H1 (cell line): ENCODE data around the gene NCAPD3. TPM values are rescaled to one million over a fixed set of nuclear protein-coding genes. Genes with fewer than 3 reads are reported as not detected.

Experiments
- CTCF ChIA-PET: fragments of 300-600 bp; sonication (Branson Sonifier 250); formaldehyde crosslinking; loops from one replicate; lab custom pipeline; 2021; ENCODE audit not compliant: partially characterized antibody; lab: Charles Lee
- POLR2A ChIA-PET: fragments of 300-600 bp; sonication (Branson Sonifier 250); formaldehyde crosslinking; loops from one replicate; lab custom pipeline; 2021; ENCODE audit warnings: inconsistent platforms; ENCODE audit not compliant: partially characterized antibody; lab: Charles Lee
- DNase-seq, 2 experiments: peaks; one replicate each; pipeline versions ENCODE4 v3.0.0 to v3.0.0-alpha.2; 2010 to 2022; ENCODE audit warnings: low spot score in 2 of 2, low read depth in 1 of 2, mixed read lengths in 1 of 2
- FAIRE-seq: peaks from 2 replicates; lab custom pipeline; 2011; peaks lifted over from hg19 to GRCh38; lab: Jason Lieb, UNC
- H2AFZ ChIP-seq: 2 replicates; pipeline ENCODE4 v1.8.1; 2012; ENCODE audit warnings: low read length, inconsistent platforms
- H2AK5ac ChIP-seq: 2 replicates; pipeline ENCODE4 v1.6.1; 2013; ENCODE audit warnings: low read depth, low read length
- H2BK120ac ChIP-seq: replicated peaks from 2 replicates; pipeline ENCODE3; 2013; ENCODE audit warnings: low read depth, low read length, inconsistent platforms
- H2BK12ac ChIP-seq: 2 replicates; pipeline ENCODE4 v1.6.1; 2013; ENCODE audit warnings: low read depth, low read length
- H2BK15ac ChIP-seq: 2 replicates; pipeline ENCODE4 v1.6.1; 2013; ENCODE audit warnings: low read length
- H2BK20ac ChIP-seq: 2 replicates; pipeline ENCODE4 v1.6.1; 2013; ENCODE audit warnings: low read length
- H2BK5ac ChIP-seq: 2 replicates; pipeline ENCODE4 v1.6.1; 2013; ENCODE audit warnings: low read depth, low read length
- H3K14ac ChIP-seq: 2 replicates; pipeline ENCODE4 v1.6.1; 2013; ENCODE audit warnings: inconsistent platforms; ENCODE audit not compliant: insufficient read length
- H3K18ac ChIP-seq: 2 replicates; pipeline ENCODE4 v1.6.1; 2013; ENCODE audit warnings: low read length; ENCODE audit errors: extremely low read depth
- H3K23ac ChIP-seq: 2 replicates; pipeline ENCODE4 v1.6.1; 2013; ENCODE audit warnings: inconsistent platforms; ENCODE audit not compliant: insufficient read length
- H3K23me2 ChIP-seq: 2 replicates; pipeline ENCODE4 v1.6.1; 2013; ENCODE audit warnings: low read depth, low read length
- H3K27ac ChIP-seq: 2 replicates; pipeline ENCODE4 v1.6.1; 2011; ENCODE audit warnings: low read depth, low read length, inconsistent platforms
- H3K27me3 ChIP-seq, 4 experiments: replicated peaks in 1 of 4; 1 replicate in 1 of 4; 2 replicates in 3 of 4; pipeline versions ENCODE4 v1.6.1 to v1.8.1; 2011 to 2013; ENCODE audit warnings: low read length in 3 of 4, mild to moderate bottlenecking in 3 of 4, inconsistent platforms in 2 of 4, mixed read lengths in 2 of 4, moderate library complexity in 1 of 4; ENCODE audit not compliant: control insufficient read depth in 3 of 4, insufficient read depth in 3 of 4; ENCODE audit errors: extremely low read depth in 1 of 4
- H3K36me3 ChIP-seq, 4 experiments: 2 replicates each; pipeline versions ENCODE4 v1.6.1 to v1.8.1; 2011 to 2013; ENCODE audit warnings: mild to moderate bottlenecking in 4 of 4, low read length in 3 of 4, moderate library complexity in 2 of 4, control low read depth in 1 of 4, inconsistent platforms in 1 of 4; ENCODE audit not compliant: insufficient read depth in 4 of 4, control insufficient read depth in 2 of 4
- H3K4ac ChIP-seq: replicated peaks from 2 replicates; pipeline ENCODE3; 2013; ENCODE audit warnings: low read length, low read depth, mixed read lengths, inconsistent platforms; ENCODE audit not compliant: insufficient read length
- H3K4me1 ChIP-seq, 4 experiments: replicated peaks in 1 of 4; 1 replicate in 1 of 4; 2 replicates in 3 of 4; pipeline versions ENCODE4 v1.6.1 to v1.8.1; 2011 to 2013; ENCODE audit warnings: low read length in 3 of 4, inconsistent platforms in 2 of 4, mixed read lengths in 1 of 4; ENCODE audit not compliant: insufficient read depth in 4 of 4, control insufficient read depth in 3 of 4
- H3K4me2 ChIP-seq, 2 experiments: 2 replicates each; pipeline versions ENCODE4 v1.6.1 to v1.8.1; 2011 to 2013; ENCODE audit warnings: low read depth in 2 of 2, low read length in 2 of 2, control low read depth in 1 of 2, inconsistent platforms in 1 of 2, mild to moderate bottlenecking in 1 of 2; ENCODE audit not compliant: insufficient read depth in 1 of 2
- H3K4me3 ChIP-seq, 4 experiments: fragments of 200-600, 300-600 bp in 1 of 4; sonication (generic), shearing (Covaris generic), sonication (Bioruptor Twin) in 1 of 4; 2 replicates each; pipeline versions ENCODE4 v1.5.1 to v1.8.1; 2011 to 2016; ENCODE audit warnings: low read length in 4 of 4, low read depth in 3 of 4, control low read depth in 2 of 4, inconsistent platforms in 2 of 4, mild to moderate bottlenecking in 2 of 4, mixed read lengths in 1 of 4, moderate library complexity in 1 of 4; ENCODE audit not compliant: insufficient read depth in 2 of 4; ENCODE audit errors: extremely low read depth in 1 of 4
- H3K56ac ChIP-seq: replicated peaks from 2 replicates; pipeline ENCODE3; 2013; ENCODE audit warnings: low read depth, mild to moderate bottlenecking, mixed read lengths, low read length, inconsistent platforms; ENCODE audit not compliant: insufficient read length
- H3K79me1 ChIP-seq: 2 replicates; pipeline ENCODE4 v1.6.1; 2013; ENCODE audit warnings: low read depth, low read length, control low read depth
- H3K79me2 ChIP-seq, 2 experiments: 2 replicates each; pipeline versions ENCODE4 v1.6.1 to v1.8.1; 2012 to 2013; ENCODE audit warnings: low read length in 2 of 2, mild to moderate bottlenecking in 2 of 2, inconsistent platforms in 1 of 2; ENCODE audit not compliant: insufficient read depth in 2 of 2, control insufficient read depth in 1 of 2
- H3K9ac ChIP-seq, 4 experiments: replicated peaks in 1 of 4; 1 replicate in 1 of 4; 2 replicates in 3 of 4; pipeline versions ENCODE4 v1.6.1 to v1.8.1; 2011 to 2013; ENCODE audit warnings: low read depth in 3 of 4, low read length in 3 of 4, control low read depth in 2 of 4, mild to moderate bottlenecking in 2 of 4, moderate library complexity in 2 of 4, inconsistent platforms in 1 of 4; ENCODE audit errors: extremely low read depth in 1 of 4
- H3K9me3 ChIP-seq, 2 experiments: 2 replicates each; pipeline versions ENCODE4 v1.6.1 to v1.8.1; 2012 to 2013; ENCODE audit warnings: mild to moderate bottlenecking in 2 of 2, moderate library complexity in 2 of 2, control low read depth in 1 of 2, inconsistent platforms in 1 of 2, low read depth in 1 of 2, low read length in 1 of 2, mixed read lengths in 1 of 2; ENCODE audit not compliant: insufficient read depth in 2 of 2
- H4K20me1 ChIP-seq, 2 experiments: replicated peaks in 1 of 2; 2 replicates each; pipeline versions ENCODE3 to v1.8.1; 2011 to 2013; ENCODE audit warnings: inconsistent platforms in 2 of 2, low read length in 2 of 2, mild to moderate bottlenecking in 1 of 2; ENCODE audit not compliant: insufficient read depth in 2 of 2, control insufficient read depth in 1 of 2
- H4K5ac ChIP-seq: 2 replicates; pipeline ENCODE4 v1.6.1; 2013; ENCODE audit warnings: low read length, low read depth, mixed read lengths, inconsistent platforms; ENCODE audit not compliant: insufficient read length
- H4K8ac ChIP-seq: 2 replicates; pipeline ENCODE4 v1.8.0; 2013; ENCODE audit warnings: mild to moderate bottlenecking, moderate library complexity, low read length, inconsistent platforms; ENCODE audit not compliant: insufficient read depth; ENCODE audit errors: extremely low read depth
- H4K91ac ChIP-seq: replicated peaks from 2 replicates; pipeline ENCODE3; 2013; ENCODE audit warnings: low read length, mixed read lengths, inconsistent platforms; ENCODE audit not compliant: insufficient read length
- ASH2L ChIP-seq: fragments of 200-600, 300-600 bp; sonication (generic); IDR thresholded peaks from one replicate; pipeline ENCODE4 v1.7.1; 2017; ENCODE audit warnings: low read length
- CBX5 ChIP-seq: fragments of 300-800, 300-1000 bp; sonication (generic); IDR thresholded peaks from 2 replicates; pipeline ENCODE4 v1.7.1; 2016; ENCODE audit warnings: antibody characterized with exemption, low read length, low read depth
- CHD1 ChIP-seq: IDR thresholded peaks from 2 replicates; pipeline ENCODE4 v1.6.1; 2012; ENCODE audit warnings: low read depth, low read length, improper control_type of control experiment
- HDAC6 ChIP-seq: IDR thresholded peaks from one replicate; pipeline ENCODE4 v1.7.1; 2012; ENCODE audit warnings: low read depth, mild to moderate bottlenecking, inconsistent platforms, low read length, moderate library complexity
- NRF1 ChIP-seq: IDR thresholded peaks from 2 replicates; pipeline ENCODE4 v1.6.1; 2011; ENCODE audit warnings: mild to moderate bottlenecking, low read depth, low read length, improper control_type of control experiment
- RAD21 ChIP-seq, 2 experiments: IDR thresholded peaks in 1 of 2; conservative IDR thresholded peaks in 1 of 2; 2 replicates each; pipeline ENCODE4 v1.6.1; 2011; ENCODE audit warnings: low read depth in 2 of 2, low read length in 2 of 2, improper control_type of control experiment in 1 of 2, inconsistent platforms in 1 of 2, mild to moderate bottlenecking in 1 of 2, moderate library complexity in 1 of 2
- SIRT6 ChIP-seq: IDR thresholded peaks from one replicate; pipeline ENCODE4 v1.7.1; 2012; ENCODE audit warnings: low read length, inconsistent platforms
- SP1 ChIP-seq: IDR thresholded peaks from 2 replicates; pipeline ENCODE4 v1.6.1; 2011; ENCODE audit warnings: low read depth, low read length
- SP2 ChIP-seq: IDR thresholded peaks from 2 replicates; pipeline ENCODE4 v1.6.1; 2012; ENCODE audit warnings: mild to moderate bottlenecking, low read length, inconsistent platforms
- SRF ChIP-seq: IDR thresholded peaks from 2 replicates; pipeline ENCODE4 v1.6.1; 2011; ENCODE audit warnings: mild to moderate bottlenecking, low read depth, low read length, moderate library complexity
- TEAD4 ChIP-seq: IDR thresholded peaks from 2 replicates; pipeline ENCODE4 v1.6.1; 2012; ENCODE audit warnings: low read depth, low read length, inconsistent platforms, mixed read lengths
- WGBS, 2 experiments: shearing (Covaris generic) in 1 of 2; methylation state at CpG; one replicate each; pipeline versions ENCODE4 v1.1.6 to v1.1.7; 2013 to 2015; ENCODE audit warnings: low lambda C conversion rate in 2 of 2, mixed read lengths in 2 of 2, inconsistent platforms in 1 of 2, low coverage in 1 of 2, missing lambda C conversion rate in 1 of 2; ENCODE audit not compliant: insufficient replicate concordance in 2 of 2, insufficient coverage in 1 of 2, insufficient read length in 1 of 2; ENCODE audit errors: extremely low coverage in 1 of 2, missing lambda C conversion rate in 1 of 2; 5-methylcytosine and 5-hydroxymethylcytosine counted together
- polyA plus RNA-seq, 7 experiments: library from polyadenylated mRNA; depleted of rRNA in 3 of 7; stranded (reverse) in 5 of 7; unstranded in 2 of 7; fragments of >200 nt in 5 of 7; fragments of 200-250 nt in 2 of 7; gene quantifications; 1 replicate in 5 of 7; 2 replicates in 1 of 7; 4 replicates in 1 of 7; pipeline versions ENCODE4 v1.2.1 to v1.2.3, GENCODE V29; 2011 to 2013; ENCODE audit warnings: missing spikeins in 2 of 7, mixed read lengths in 2 of 7
- total RNA-seq: library from RNA; stranded (reverse); fragmentation: NEBNext Ultra II Directional; extraction: Animal tissue kit (Norgen Biotek cat#: 25700); gene quantifications from 2 replicates; pipeline ENCODE4 v1.2.1, GENCODE V29; 2021
- TF ChIP-seq, protein P1 (sequence below), 3 experiments: IDR thresholded peaks; 1 replicate in 2 of 3; 2 replicates in 1 of 3; pipeline versions ENCODE4 v1.5.1 to v1.6.1; 2011; ENCODE audit warnings: low read length in 3 of 3, mild to moderate bottlenecking in 3 of 3, inconsistent platforms in 2 of 3, low read depth in 1 of 3, moderate library complexity in 1 of 3; ENCODE audit not compliant: insufficient read depth in 1 of 3; ENCODE audit errors: control extremely low read depth in 1 of 3

NCAPD3 gene
- total and polyA plus RNA-seq, 2 of the 8 experiments (the other 6 are each of a cell fraction or from before 2014, with no cell fraction given) = 26.5 to 55.2 TPM

DNA sequence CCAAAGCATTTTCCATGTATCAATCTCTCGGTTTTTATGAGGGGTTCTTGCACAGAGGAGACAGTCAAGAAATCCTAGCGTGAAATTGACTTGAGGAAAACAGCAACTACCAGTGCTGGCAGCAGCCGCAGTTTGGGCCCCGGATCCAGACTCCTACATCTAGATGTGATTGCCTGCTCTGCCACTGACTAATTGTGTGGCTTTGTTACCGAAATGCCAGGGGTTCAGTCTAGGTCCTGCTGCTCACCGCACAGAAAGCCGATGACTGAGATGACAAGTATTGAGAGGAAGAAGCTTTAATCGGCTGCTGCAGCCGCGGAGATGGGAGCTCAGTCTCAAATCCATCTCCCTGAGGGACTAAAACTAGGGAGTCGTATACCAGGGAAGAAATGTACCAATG, 44.2 kb upstream of the NCAPD3 start:
- H4K5ac ChIP-seq = peak overlapping the region; percentile 9
- H3K9me3 ChIP-seq = no peaks in the 10 kb centered on the region
- FAIRE-seq (no peak), DNase-seq (no peak)
- H2BK20ac ChIP-seq = no peak overlapping the region
- H2AK5ac ChIP-seq = peak overlapping the region; percentile 66; the same call in 1 of the 2 replicates
- CTCF ChIA-PET = interaction anchor here (1.0 to 2.3 kb wide), 3 partner anchors 12 to 66 kb away, joined by 3 to 5 read pairs (median 3); no protein-coding TSS in a partner anchor
- no peak overlapping the region for H4K91ac ChIP-seq
- no peak overlapping the region for H2AFZ ChIP-seq
- no peak overlapping the region for H3K9ac ChIP-seq
- H3K23ac ChIP-seq = no peak overlapping the region
- H3K27ac ChIP-seq = no peak overlapping the region
- H3K79me2 ChIP-seq = peaks cover 0 to 66% of the 10 kb centered on the region in 2 experiments; a peak in 3 of 4 replicates
- H3K27me3 ChIP-seq = no peaks in the 10 kb centered on the region; a peak in 1 of 7 replicates
- H3K4me2 ChIP-seq = no peak overlapping the region
- 0 out of 2 replicates have a peak overlapping the region, but pooled peaks have one; percentile 19 for H3K18ac ChIP-seq
- H2BK12ac ChIP-seq = peak overlapping the region; percentile 30; the same call in 1 of the 2 replicates
- no peak overlapping the region for H4K8ac ChIP-seq
- 91% methylated on average over 11 of the region's 11 CpGs; no CpG with 5 or more reads in 1 of the 2 experiments for WGBS, 2 experiments
- no peak overlapping the region for H3K4ac ChIP-seq
- H3K14ac ChIP-seq = no peak overlapping the region
- POLR2A ChIA-PET = interaction anchor here (1.1 to 9.2 kb wide), 3 partner anchors 8 to 21 kb away, joined by 3 to 76 read pairs (median 3); partner anchors contain the start of gene GLB1L3
- peaks cover 17 to 36% (median 21%) of the 10 kb centered on the region in 4 experiments for H3K4me1 ChIP-seq
- no peak overlapping the region for H3K56ac ChIP-seq
- no peak overlapping the region for H3K4me3 ChIP-seq
- H4K20me1 ChIP-seq = no peaks in the 10 kb centered on the region
- H3K23me2 ChIP-seq = no peaks in the 10 kb centered on the region; the same call in 1 of the 2 replicates
- no peak overlapping the region for H2BK5ac ChIP-seq
- peaks cover 3% of the 10 kb centered on the region; the same call in 1 of the 2 replicates for H3K79me1 ChIP-seq
- no peak overlapping the region for H2BK120ac ChIP-seq
- peaks cover 0 to 11% (median 3%) of the 10 kb centered on the region in 4 experiments; a peak in 4 of 8 replicates for H3K36me3 ChIP-seq
- no peak overlapping the region for H2BK15ac ChIP-seq
- TF ChIP-seq, protein P1, sequence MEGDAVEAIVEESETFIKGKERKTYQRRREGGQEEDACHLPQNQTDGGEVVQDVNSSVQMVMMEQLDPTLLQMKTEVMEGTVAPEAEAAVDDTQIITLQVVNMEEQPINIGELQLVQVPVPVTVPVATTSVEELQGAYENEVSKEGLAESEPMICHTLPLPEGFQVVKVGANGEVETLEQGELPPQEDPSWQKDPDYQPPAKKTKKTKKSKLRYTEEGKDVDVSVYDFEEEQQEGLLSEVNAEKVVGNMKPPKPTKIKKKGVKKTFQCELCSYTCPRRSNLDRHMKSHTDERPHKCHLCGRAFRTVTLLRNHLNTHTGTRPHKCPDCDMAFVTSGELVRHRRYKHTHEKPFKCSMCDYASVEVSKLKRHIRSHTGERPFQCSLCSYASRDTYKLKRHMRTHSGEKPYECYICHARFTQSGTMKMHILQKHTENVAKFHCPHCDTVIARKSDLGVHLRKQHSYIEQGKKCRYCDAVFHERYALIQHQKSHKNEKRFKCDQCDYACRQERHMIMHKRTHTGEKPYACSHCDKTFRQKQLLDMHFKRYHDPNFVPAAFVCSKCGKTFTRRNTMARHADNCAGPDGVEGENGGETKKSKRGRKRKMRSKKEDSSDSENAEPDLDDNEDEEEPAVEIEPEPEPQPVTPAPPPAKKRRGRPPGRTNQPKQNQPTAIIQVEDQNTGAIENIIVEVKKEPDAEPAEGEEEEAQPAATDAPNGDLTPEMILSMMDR (IDR thresholded peaks at IDR 0.05; ENCODE audit: control extremely low read depth in 1 of 3, insufficient read depth in 1 of 3, low read depth in 1 of 3, low read length in 3 of 3) = no peak
- TF ChIP-seq NRF1 (no peak), HDAC6 (no peak), SP2 (no peak), CHD1 (no peak), SRF (no peak), TEAD4 (no peak), CBX5 (no peak), SIRT6 (no peak), SP1 (no peak), RAD21 (IDR thresholded peaks at IDR 0.05 in 1 of 2, conservative IDR thresholded peaks at IDR 0.05 in 1 of 2; ENCODE audit: low read depth in 2 of 2, low read length in 2 of 2) (no peak), ASH2L (no peak)
